Sigmoid colon (tissue), 4 donors: ENCODE results near the gene TMEM209.

Source experiments
- EP300 ChIP-seq, 4 donors: sonication (generic); formaldehyde crosslinking; IDR thresholded peaks; one replicate each; pipeline ENCODE4 v1.6.1; 2017; ENCODE audit warnings: antibody characterized with exemption in 4 of 4
- POLR2A ChIP-seq, 2 donors: fragments of 450-650 bp; IDR thresholded peaks; one replicate each; pipeline ENCODE4 v1.6.1; 2016; ENCODE audit warnings: antibody characterized with exemption in 2 of 2, mild to moderate bottlenecking in 2 of 2, moderate library complexity in 2 of 2
- POLR2AphosphoS5 ChIP-seq, 4 donors: sonication (generic); formaldehyde crosslinking; IDR thresholded peaks; one replicate each; pipeline ENCODE4 v1.6.1; 2017; ENCODE audit warnings: antibody characterized with exemption in 4 of 4
- TF ChIP-seq, protein P1 (sequence below), 4 experiments: fragments of 450-650 bp in 3 of 4; fragments of 200-600 bp in 1 of 4; IDR thresholded peaks; one replicate each; pipeline ENCODE4 v1.5.1; 2016 to 2019; ENCODE audit warnings: antibody characterized with exemption in 4 of 4, mild to moderate bottlenecking in 3 of 4, moderate library complexity in 2 of 4

DNA sequence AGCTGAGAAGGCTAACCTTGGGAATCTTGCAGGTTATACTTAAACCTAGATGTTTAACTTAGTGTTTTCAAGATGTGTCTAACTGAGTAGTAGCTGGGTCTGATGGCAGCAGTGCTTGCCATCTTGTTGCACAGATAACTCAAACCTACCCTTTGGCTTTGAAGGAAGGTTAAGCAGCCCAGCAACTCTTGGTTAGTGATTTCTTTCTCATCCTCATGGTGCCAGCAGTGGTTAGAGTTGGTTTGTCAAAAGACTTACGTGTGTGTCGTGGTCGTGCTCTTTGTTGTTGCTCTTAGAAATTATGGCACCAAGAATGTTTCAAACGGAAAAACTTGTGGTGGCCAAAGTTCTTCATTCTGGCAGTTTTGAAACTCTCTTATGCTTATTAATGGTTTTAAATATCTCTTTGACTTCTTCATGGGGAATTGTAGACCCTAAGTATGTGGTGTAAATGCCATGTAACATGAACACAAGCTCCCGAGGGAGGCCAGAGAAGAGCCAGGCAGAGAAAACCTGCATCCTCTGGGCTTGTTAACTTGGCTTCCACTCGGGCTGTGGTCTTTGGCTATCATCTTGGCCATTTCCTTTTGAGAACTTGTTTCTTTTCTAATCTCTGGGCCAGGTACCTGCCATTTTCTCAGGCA is 73.9 kb downstream of the TMEM209 start:
- TF ChIP-seq EP300 (IDR thresholded peaks at IDR 0.05) (no peak), POLR2A (IDR thresholded peaks at IDR 0.05) (no peak), POLR2AphosphoS5 (IDR thresholded peaks at IDR 0.05) (no peak)
- TF ChIP-seq, protein P1, sequence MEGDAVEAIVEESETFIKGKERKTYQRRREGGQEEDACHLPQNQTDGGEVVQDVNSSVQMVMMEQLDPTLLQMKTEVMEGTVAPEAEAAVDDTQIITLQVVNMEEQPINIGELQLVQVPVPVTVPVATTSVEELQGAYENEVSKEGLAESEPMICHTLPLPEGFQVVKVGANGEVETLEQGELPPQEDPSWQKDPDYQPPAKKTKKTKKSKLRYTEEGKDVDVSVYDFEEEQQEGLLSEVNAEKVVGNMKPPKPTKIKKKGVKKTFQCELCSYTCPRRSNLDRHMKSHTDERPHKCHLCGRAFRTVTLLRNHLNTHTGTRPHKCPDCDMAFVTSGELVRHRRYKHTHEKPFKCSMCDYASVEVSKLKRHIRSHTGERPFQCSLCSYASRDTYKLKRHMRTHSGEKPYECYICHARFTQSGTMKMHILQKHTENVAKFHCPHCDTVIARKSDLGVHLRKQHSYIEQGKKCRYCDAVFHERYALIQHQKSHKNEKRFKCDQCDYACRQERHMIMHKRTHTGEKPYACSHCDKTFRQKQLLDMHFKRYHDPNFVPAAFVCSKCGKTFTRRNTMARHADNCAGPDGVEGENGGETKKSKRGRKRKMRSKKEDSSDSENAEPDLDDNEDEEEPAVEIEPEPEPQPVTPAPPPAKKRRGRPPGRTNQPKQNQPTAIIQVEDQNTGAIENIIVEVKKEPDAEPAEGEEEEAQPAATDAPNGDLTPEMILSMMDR (IDR thresholded peaks at IDR 0.05) = no peak
